ENCODE results near the gene SHC4.
A peak's percentile ranks its signal among the peaks of the same experiment; 100 is the strongest.

SHC4 gene

DNA sequence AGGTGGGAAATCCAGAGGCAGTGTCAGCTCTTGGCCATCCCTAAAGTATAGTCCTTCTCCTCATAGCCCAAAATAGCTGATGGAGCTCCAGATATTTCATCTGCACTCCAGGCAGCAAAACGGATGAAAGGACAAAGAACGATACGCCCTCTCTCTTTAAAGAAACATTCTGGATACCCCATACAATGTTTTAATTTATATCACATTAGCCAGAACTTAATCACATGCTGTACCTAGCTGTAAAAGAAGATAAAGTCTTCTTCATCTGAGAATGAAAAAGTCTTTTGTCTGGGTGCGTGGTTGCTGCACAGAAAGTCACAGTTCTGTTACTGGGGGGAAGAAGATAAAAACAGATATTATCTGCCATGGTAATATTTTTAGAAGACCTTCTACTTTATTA is 4.3 kb upstream of the SHC4 start:
- TF ChIP-seq, protein P1, sequence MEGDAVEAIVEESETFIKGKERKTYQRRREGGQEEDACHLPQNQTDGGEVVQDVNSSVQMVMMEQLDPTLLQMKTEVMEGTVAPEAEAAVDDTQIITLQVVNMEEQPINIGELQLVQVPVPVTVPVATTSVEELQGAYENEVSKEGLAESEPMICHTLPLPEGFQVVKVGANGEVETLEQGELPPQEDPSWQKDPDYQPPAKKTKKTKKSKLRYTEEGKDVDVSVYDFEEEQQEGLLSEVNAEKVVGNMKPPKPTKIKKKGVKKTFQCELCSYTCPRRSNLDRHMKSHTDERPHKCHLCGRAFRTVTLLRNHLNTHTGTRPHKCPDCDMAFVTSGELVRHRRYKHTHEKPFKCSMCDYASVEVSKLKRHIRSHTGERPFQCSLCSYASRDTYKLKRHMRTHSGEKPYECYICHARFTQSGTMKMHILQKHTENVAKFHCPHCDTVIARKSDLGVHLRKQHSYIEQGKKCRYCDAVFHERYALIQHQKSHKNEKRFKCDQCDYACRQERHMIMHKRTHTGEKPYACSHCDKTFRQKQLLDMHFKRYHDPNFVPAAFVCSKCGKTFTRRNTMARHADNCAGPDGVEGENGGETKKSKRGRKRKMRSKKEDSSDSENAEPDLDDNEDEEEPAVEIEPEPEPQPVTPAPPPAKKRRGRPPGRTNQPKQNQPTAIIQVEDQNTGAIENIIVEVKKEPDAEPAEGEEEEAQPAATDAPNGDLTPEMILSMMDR (IDR thresholded peaks at IDR 0.05; ENCODE audit: low read length, missing control alignments): no peak
- no peak overlapping the region for H3K4me3 ChIP-seq (replicated peaks; ENCODE audit: low read depth, low read length)
- no peak for DNase-seq (ENCODE audit: low read depth)

DNA sequence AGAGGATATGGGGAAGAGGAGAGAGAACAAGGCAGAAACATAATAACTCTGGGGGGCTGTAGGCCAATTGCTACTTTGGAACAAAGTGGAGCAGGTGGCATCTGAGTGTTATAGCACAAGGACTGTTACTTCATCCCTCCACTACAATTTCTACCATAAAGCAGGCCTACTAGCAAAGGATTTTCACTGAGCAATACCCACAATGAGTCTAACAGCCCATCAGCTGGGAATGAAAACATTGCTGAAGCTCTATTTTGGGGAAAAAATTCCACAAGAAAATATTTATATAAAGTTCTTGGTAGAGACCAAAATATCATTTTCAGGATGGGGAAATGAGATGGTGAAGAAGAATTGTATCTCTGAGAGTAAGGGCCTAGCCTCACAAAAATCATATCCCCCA is 3.6 kb upstream of the SHC4 start:
- no peak for DNase-seq (ENCODE audit: low read depth)
- no peak overlapping the region for H3K4me3 ChIP-seq (replicated peaks; ENCODE audit: low read depth, low read length)
- TF ChIP-seq, protein P1 (IDR thresholded peaks at IDR 0.05; ENCODE audit: low read length, missing control alignments): no peak

DNA sequence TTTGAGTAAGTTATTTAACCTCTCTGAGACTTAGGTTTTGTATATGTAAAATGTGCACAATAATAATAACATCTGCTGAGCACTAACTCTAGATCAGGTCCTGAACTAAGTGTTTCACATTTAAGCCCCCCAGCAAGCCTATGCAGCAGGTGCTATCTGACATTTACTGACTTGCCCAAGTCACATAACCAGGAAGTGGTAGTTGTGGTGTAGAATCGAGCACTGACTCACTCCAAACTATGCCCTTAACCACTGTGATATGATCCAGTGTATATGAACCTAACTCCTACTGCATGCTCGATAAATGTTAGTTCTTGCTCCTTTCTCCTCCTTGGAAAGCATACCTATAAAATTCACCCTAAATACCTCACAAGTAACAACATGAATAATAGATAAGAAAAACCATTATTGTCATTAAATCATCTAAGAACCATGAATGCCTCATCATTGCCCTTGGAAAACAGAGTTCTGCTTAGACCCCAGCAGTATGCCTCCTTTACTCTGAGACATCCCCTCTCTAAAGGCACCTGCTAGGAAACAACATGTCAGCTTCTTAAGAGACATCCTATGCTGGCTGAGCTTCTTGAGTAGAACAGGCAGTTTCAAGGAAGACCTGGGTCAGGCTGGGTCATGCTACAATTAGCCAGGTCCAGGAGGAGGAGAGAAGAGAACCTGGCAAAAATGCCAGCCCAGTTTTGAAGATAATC is 3.0 kb upstream of the SHC4 start:
- TF ChIP-seq, protein P1 (IDR thresholded peaks at IDR 0.05; ENCODE audit: low read length, missing control alignments): no peak
- DNase-seq (ENCODE audit: low read depth): peak; percentile 29
- H3K4me3 ChIP-seq (replicated peaks; ENCODE audit: low read depth, low read length): no peak overlapping the region

DNA sequence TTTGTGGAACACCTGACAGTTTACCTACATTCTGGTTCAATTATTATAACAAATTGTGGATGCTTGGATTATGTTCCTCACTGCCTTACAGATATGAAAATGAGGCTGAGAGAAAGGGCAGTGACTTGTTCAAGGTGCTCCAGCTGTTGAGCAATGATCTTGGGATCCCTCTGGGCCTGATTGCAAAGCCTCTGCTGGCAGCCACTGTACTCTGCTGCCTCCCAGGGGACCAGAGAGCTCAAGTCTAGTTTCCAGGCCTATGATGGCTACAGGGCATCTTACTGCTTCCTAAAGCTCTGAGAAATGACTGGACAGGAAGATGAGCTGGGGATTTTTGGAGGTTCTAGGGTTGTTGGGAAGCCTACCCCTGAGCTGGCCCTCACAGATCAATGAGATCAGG is 2.3 kb upstream of the SHC4 start:
- DNase-seq (ENCODE audit: low read depth): peak; percentile 85
- H3K4me3 ChIP-seq (replicated peaks; ENCODE audit: low read depth, low read length): no peak overlapping the region
- TF ChIP-seq, protein P1 (IDR thresholded peaks at IDR 0.05; ENCODE audit: low read length, missing control alignments): peak; percentile 41

DNA sequence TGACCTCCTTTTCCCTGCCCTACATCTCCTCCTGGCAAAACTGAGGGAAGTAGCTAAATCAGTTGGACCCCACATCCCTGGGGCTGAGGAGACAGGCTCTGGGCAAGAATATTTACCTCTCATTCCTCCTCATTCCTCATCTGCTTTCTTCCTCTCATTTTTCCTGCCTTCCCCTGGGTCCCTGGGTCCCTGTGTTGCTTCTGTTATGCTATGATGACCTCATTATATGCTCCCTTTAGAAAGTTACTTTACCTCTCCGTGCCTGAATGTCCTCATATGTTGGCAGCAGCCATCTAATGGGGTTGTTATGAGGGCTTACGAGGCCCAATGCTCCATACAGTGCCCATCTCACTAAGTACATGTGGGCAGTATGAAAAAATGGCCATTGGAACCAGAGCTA is 1.2 kb upstream of the SHC4 start:
- TF ChIP-seq, protein P1 (IDR thresholded peaks at IDR 0.05; ENCODE audit: low read length, missing control alignments): no peak
- no peak overlapping the region for H3K4me3 ChIP-seq (replicated peaks; ENCODE audit: low read depth, low read length)
- DNase-seq (ENCODE audit: low read depth): no peak

DNA sequence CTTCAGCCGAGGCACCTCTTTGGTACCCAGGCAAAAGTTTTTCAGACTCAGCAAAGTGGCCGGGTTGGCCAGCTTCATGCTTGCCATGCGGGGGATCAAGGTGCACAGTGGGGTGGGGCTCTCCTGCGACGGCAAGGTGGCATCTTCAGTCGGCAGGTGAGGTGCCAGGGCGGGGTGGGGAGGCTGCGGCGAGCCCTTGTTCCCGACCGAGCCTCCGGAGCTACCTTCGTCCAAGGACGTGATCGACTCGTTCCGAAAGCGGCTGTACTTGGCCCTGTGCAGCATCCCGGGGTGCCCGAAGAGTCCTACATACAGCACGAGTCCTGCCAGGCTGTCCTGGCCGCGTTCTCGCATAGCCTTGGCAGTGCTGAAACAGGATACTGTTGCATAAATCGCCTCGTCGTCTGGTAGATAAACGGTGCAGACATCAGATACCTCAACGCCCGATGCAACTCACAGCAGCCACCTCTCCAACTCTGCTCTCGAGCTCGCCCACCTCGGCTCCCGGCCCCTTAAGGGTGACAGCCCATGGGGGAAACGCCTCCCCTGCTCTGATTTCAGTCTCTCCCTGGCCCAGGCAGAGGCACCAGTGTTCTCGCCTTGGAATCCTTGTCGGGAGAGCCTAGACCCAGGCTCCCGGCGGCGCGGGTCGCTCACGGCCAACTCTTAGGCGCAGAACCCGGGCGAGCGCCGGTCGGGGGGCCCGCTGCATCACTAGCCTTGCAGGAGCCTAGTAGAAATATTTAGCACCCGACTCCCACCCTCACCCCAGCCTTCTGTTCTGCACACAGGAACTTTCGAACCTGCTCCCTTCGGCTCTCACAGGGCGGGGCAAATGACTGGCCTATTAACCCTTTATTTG is 826 bp downstream of the SHC4 start:
- TF ChIP-seq, protein P1 (IDR thresholded peaks at IDR 0.05; ENCODE audit: low read length, missing control alignments): no peak
- H3K4me3 ChIP-seq (replicated peaks; ENCODE audit: low read depth, low read length): peak overlapping the region; percentile 68
- peak; percentile 59 for DNase-seq (ENCODE audit: low read depth)
